ENCODE data around the gene CYB5R3.
"Not testable (repeated sequence)": the region's sequence is repeated elsewhere in the genome, so short reads cannot be mapped to it uniquely, and the experiment has no call there.

CYB5R3 gene

DNA sequence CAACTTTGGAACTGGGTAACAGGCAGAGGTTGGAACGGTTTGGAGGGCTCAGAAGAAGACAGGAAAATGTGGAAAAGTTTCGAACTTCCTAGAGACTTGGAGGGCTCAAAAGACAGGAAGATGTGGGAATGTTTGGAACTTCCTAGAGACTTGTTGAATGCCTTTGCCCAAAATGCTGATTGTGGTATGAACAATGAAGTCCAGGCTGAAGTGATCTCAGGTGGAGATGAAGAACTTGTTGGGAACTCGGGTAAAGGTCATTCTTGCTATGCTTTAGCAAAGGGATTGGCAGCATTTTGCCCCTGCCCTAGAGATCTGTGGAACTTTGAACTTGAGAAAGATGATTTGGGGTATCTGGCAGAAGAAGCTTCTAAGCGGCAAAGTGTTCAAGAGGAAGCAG lies 28.7 kb upstream of the CYB5R3 start:
- DNase-seq, result not testable (repeated sequence)

DNA sequence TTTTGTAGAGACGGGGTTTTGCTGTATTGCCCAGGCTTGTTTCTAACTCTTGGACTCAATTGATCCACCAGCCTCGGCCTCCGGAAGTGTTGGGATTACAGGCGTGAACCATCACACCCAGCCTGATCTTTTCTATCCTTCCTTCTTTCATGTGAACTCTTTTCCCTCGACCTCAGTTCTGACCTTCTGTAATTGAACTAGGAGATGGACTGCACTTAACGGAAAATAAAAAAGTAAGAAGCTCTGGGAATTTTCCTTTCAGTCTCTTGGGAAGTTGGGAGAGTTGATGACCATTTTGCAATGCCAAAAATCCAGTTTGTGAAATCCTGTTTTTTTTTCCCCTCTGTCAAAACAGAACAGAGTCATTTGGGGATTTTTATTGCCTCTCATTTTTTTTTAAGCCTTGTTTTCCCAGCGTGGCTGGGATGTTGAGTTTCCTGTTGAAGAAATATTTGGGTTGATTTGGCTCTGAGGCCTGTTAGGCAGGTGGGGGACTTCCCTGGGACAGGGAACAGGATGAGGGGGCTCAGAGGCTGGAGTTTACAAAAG lies 26.9 kb upstream of the CYB5R3 start:
- no peak for DNase-seq

DNA sequence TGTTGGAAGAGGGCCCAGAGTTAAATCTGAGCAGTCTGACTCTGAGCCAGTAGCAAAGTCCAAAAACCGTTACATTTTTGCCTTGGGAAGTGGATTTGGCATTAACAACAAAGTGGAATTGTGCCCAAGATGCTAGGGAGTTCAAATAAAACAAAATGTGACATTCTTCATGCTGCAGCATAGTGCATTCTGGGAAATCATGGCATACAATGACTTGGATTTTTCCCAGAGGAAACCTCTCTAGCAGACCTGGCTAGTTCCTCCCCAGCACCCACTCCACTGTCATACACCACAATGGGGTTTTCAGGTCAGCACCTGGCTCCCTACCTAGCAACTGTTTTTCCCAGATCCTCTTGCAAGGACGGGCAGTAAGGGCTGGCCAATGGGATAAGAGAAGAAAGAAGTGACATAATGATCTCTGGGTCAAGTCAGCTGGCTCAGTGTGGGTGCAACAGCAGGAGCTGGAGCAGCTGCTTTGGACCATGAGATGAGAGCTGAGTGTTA lies 24.8 kb upstream of the CYB5R3 start:
- peak; percentile 42 to 58 for DNase-seq

DNA sequence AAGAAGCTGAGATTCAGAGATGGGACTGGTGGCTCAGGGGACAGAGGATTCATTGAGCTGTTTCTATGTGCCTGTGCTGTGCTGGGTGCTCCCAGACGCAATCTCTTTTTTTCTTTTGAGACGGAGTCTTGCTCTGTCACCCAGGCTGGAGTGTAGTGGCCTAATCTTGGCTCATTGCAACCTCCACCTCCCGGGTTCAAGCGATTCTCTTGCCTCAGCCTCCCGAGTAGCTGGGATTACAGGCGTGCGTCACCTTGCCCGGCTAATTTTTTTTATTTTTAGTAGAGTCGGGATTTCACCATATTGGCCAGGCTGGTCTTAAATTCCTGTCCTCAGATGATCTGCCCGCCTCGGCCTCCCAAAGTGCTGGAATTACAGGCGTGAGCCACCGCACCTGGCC lies 23.9 kb upstream of the CYB5R3 start:
- DNase-seq, result not testable (repeated sequence)

DNA sequence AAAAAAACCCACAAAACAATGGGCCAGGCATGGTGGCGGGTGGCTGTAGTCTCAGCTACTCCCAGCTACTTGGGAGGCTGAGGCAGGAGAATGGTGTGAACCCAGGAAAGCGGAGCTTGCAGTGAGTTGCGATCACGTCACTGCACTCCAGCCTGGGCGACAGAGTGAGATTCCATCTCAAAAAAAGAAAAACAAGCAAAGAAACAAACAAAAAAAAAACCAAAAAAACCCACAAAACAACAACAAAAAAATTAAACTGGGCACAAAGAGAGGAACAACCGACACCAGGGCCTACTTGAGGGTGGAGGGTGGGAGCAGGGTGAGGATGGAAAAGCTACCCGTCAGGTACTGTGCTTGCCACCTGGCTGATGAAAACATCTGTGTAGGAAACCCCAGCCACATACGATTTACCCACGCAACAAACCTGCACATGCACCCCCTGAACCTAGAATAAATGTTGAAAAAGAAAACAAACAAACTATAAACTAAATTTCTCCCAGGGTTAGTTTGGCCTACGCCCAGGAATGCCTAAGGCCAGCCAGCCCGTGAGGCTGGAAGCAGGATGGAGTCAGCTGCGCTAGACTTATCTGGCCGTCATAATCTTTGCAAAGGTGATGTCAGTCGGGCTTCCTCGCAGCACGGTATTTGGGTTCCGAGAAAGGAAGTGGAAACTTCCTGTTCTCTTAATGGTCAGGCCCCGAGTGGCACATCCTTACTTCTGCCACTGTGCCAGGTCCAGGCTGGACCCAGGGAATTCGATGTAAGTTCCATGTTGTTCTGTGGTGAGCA lies 21.9 kb upstream of the CYB5R3 start:
- DNase-seq, result no peak

DNA sequence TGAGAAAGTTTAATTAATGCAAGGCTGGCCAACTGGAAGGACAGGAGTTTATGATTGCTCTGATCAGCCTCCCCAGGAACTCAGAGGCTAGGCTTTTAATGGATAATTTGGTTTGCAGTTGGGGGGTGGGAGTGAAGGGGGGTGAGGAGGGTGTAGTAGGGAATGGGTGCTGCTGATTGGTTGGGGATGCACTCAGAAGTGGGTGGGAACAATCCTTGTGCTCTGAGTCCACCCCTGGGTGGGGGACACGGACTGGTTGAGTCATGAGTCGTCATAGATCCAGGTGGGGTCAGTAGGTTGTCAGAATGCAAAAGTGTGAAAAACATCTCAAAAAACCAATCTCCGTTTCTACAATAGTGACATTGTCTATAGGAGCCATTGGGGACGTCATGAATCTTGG lies 20.9 kb upstream of the CYB5R3 start:
- no peak for DNase-seq

DNA sequence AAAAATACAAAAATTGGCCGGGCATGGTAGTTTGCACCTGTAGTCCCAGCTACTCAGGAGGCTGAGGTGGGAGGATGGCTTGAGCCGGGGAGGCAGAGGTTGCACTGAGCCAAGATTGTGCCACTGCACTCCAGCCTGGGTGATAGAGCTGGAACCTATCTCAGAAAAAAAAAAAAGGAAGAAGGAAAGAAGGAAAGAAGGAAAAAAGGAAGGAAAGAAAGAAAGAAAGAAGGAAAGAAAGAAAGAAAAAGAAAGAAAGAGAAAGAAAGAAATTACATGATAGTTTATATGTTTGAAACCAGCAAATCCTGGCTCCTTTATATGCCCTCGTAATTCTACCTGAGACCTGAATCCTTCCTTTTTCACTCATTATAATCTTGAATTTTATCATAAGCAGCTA lies 17.2 kb upstream of the CYB5R3 start:
- DNase-seq, result not testable (repeated sequence)

DNA sequence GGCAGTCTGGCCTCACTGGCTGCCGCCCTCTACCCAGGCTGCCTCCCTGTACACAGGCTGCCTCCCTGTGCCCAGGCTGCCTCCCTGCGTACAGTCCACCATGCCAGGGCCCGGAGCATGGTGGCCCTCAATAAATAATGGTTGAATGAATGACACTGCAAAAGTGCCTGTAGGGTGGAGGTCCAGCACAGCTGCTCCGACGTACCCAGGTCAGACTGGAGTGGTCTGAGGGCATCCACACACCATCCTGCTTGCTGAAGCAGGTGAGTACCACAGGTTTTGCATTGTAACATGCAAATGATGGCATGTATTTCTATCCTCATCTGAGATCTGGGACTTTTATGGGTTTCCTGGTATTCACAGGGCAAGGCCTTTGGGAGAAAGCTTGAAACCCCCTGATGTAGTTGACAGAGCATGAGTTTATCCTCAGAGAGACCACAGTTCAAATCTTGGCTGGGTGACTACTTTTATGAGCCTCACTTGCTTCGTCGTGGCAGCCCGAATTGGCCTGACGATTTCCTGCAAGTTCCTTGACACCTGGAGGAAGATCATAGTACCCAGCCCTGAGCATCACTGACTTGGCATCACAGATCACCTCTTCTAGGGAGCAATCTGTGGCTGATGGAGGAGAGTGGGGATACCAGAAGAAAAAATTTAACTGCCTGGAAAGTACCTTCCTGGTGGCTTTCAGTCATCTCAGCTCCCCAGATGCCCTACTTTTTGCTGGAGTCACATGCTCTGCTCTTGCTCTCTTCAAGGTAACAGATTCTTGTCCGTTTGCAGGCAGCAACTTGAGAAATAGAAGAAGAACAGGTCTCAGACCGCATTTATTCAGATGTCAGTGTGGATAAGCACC lies 16.0 kb upstream of the CYB5R3 start:
- DNase-seq, result no peak

DNA sequence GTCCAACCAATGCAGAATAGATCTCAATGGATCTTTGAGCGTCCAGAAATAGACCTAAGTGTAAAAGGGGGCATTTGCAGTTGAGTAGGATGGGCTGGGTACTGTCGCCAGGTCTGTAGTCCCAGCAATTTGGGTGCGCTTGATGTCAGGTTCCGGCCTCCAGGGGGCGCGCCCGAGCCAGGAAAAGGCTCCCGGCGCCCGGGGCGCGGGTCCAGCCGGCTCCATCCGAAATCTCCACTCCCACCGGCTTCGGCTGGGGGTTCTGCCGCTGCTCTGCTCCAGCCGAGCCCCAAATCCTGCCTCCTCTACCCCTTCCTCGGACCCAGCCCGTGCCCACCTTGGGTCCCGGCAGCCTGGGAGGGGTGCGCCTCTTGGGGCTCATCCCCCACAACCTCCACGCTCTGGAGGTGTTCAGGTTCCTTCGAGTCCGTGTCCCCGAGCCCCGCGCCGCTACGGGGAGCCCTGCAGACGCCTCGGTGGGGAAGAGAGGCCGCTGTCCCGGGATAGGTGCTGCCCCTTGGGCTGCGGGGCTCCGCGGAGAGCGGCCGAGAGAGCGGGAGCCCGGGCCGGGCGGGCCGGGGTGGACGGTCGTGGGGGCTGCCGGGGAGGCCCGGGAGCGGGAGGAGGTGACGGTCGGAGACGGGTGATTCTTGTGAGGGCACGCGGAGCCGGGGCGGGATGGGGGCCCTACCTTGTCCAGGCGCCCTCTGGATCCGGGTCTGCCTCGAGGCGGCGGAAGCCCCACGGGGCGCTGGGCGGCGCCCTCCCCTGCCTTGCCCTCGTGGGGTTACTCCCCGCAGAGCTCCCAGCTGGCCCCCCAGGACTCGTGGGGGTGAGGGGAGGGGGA lies 13.0 kb upstream of the CYB5R3 start:
- DNase-seq, result peak; percentile 52 to 53

DNA sequence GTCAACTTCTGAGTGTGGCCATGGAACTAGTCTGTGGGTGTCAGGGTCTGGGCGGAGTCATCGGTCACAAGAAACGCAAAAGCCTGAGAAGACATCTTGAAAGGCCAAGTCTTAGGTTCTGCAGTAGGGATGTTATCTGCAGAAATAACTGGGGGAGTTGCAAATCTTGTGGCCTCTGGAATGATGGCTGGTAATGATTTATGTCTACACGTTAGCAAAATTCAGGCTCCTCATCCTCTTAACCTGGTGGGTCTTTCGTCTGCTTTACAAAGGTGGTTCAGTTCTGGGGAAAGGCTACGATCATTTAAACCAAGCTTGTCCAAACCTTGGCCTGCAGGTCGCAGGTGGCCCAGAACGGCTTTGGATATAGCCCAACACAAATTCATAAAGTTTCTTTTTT lies 7.4 kb upstream of the CYB5R3 start:
- no peak for DNase-seq

DNA sequence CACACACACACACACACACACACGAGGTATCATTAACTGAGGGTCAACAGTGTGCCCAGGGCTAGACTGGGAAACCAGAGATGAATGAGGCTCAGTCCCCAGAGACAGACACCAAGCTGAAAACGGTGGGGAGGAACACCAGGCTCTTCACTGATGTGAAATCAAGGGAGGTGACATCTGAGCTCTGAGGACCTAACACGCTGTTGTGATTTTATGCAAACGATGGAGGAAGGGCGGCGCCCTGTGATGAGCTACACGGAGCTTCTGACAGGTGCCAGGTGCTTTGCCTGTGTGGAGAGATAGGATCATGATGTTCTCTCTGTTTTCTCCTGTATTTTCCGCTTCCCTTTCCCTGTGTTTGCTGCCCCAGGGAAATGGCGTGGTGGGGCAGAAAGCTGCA lies 6.5 kb upstream of the CYB5R3 start:
- peak; percentile 28 to 34 for DNase-seq

DNA sequence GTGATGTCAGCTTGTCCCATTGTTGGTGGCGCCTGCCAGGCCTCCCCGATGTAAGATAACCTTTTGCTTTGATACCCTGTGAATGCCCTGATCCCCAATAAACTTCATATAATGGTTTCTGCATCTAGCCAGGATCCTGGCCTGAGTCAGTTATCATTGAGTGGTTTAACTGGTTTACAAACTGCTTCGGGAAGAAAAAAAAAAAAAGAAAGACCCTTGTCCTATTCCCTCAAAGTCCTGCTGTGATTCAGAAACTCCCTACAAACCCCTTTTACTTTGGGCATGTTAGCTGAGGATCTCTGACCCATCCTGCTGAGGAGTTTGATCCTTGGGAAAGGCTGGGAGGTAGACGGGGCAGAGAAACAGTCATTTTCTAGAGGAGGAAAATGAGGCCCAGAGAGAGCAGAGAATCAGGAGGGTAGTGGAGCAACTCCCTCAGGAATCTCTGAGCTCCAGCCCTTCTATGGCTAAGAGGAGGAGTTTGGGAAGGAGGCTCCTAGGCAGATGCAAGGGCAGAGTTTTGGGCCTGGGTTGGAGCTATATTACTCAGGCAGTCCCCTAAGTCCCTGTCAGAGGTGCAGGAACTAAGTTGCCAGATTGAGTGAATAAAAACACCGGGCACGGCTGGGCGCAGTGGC lies 5.4 kb upstream of the CYB5R3 start:
- DNase-seq, result no peak

DNA sequence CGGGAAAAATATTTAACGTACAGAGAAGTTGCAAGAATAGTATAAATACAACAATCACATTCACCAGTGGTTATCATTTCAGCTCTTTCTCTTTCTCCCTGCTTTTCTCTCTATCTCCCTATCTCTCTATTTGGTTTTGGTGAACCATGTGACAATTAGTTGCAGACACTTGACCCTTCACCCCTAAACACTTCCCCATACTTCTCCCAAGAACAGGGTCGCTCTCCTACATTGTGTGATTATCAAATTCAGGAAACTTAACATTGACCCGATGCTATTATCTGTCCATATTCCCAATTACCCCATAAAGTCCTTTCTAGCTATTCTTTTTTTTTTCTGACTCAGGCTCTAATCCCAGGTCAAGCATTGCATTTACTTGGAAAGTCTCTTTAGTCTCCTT lies 4.8 kb upstream of the CYB5R3 start:
- DNase-seq, result no peak

DNA sequence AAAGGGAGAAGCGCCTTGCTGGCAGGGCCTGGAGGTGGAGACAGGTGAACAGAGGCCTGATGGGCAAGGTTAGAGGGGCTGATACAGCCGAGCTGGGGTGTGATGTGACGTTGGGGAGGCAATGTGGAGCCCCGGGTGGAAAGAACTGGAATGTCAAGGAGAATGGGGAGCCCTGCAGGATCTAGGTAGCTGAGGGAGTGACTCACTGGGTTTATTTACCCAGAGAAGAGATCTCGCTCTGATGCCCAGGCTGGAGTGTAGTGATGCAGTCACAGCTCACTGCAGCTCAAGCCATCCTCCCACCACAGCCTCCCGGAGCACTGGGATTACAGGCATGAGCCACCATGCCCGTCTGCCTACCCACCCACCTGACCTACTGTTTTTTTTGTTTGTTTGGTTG lies 1.9 kb upstream of the CYB5R3 start:
- DNase-seq, result no peak

DNA sequence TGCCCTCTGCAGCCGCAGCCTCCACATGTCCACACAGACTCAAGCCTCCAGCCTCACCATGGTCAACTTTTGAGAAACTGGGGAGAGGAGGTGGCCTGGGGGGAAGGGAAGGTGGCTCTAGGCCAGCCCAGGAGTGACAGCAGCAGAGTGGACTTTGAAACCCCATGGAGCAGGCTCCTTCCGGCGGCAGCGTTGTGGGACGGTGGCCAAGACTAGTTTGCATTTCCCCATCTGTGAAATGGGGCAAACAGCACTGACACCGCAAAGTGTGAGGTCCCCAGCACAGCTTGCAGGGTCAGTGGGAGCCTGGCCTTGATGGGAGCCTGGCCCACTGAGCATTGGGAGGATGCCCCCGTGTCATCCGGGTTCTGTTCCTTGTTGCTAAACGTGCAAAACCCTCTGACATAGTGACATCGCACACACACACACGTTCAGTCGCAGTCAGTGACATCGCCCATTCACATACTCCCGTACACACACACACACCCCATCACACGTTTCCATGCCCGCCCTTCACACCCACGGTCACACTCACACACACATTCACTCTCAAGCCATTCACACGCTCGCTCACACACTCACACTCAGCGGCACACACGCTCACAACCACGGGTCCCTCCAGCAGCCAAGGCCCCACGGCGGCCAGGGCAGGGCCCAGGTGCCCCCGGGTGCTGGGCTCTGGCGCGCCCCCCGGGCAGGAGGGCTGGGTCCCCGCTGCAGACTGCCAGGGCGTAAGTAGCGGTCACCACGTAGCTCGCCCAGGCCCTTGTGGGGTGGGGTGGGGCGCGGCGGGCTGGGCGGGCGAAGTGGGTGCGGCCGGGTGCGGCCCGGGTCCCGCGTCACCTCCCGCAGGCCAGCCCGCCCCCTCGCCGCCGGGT lies 585 bp downstream of the CYB5R3 start:
- no peak for DNase-seq

DNA sequence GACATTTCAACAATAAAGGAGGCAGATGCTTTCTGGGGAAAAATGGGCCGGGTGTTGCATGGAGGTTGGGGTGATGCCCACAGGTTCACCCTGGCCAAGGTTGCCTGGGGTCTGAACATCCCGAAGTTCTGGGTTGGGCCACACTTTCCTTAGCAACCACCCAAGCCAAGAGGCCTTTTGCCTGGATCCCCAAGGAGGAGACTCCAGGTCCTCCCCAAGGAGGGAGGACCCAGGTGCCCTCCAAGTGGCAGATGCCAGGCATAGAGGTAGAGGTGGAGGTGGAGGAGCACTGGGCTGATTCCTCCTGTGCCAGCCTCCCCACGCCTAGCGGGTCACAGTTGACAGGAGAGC lies 1.2 kb downstream of the CYB5R3 start:
- no peak for DNase-seq

DNA sequence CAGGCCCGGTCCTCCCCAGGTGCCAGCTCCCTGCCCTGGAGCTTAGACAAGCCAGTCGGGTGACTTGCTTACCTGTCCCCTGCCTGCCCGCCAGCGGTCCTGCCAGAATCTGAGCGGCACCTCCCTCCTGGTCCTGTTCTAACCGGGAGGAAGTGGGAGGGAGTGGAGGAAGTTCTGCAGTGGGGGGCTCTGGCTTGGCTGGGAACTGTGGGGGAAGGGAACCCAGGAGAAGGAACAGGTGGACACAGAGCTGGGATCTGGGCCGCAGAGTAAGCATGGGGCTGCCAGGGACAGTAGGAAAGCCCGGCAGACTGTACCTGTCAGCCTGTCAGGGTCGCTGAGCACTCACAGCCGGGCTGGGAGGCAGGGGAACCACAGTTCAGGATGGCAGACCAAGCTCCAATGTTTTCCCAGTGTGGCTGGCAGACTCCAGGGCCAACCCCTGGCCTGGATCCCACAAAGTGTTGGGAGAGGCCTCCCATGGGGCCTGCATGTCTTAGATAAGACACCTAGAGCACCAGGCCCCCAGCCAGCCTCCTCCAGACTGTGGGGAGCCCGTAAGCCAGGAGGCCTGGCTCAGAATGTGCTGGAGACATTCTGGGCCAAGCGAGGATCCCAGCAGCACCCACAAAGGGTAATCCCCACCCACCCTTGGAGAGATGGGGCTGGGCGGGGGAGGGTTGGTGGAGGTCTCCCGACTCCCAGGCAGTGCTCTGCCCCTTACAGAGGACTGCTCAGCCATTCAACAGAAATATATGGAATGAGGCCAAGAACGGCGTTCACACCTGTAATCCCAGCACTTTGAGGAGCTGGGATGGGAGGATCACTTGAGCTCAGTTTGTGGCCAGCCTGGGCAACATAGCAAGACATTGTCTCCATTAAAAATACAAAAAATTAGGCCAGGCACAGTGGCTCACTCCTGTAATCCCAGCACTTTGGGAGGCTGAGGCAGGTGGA lies 2.3 kb downstream of the CYB5R3 start:
- no peak for DNase-seq

DNA sequence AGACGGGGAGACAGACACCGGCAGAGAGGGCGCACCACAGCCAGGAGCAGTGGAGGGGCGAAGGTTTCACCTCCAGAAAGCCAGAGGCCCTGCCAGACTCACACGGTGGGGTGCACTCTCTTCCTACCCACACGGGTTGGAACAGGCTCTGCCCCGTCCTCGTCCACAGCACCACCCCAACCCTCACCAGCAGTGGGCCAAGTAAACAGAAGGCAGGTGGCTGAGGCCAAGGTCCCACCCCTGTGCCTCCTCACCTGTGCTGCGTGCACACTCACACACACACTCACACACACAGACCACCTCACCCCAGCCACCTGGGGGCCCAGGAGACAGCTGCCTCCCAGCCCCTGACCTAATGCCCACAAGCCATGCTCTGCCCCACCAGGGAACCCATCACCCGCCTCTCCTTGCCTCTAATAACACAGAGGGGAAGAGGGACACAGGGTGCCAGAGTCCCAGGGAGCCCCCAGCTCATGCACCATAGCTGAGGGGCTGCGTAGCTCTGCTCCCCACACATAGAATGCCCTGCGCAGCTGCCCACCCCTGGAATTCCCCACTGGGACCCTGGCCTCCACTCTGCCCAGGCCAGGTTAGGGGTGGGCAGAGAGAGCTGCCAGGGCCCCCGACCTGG lies 3.1 kb downstream of the CYB5R3 start:
- no peak for DNase-seq

DNA sequence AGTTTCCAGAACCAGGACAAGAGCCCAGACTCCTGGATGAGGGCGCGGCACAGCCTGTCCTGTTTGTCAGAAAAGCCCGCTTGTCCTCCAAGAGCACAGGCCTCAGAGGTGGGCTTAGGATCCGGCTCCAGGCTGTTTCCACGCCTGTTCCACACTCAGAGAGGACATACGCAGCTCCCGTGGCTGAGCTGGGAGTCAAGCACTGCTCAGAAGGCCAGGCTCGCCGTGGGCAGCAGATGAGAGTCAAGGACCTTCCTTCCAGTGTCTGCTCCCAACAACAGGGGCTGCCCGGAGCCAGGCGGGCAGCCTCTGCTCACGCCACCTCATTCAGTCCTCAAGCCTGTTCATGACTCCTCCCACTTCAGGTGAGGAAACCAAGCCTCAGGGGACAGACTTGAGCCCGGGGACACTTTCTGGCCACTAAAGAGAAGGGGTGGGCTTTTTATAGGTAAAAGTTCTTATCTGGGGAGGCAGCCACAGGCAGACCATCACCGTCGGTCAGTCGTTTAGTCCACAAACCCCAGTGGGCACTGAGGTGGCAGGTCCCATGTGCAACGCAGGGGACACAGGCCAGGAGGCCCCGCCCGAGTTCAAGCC lies 3.8 kb downstream of the CYB5R3 start:
- DNase-seq, result no peak
